GM23338 (cell line): Measurements from ENCODE around the gene CDH23. TPM values are rescaled to one million over a fixed set of nuclear protein-coding genes. Genes with fewer than 3 reads are reported as not detected.

Source experiments
- ATAC-seq: fragments of 200-7000 bp; cut with Tn5 transposase; 3 replicates; pipeline ENCODE4 v1.9.1; 2020
- DNase-seq: peaks from one replicate; pipeline ENCODE4 v3.0.0-alpha.2; 2015; ENCODE audit warnings: low spot score
- H2AFZ ChIP-seq: fragments of 200-600 bp; sonication (generic); 2 replicates; pipeline ENCODE4 v1.8.0; 2016; ENCODE audit warnings: antibody characterized with exemption, mild to moderate bottlenecking, moderate library complexity
- H3F3A ChIP-seq: fragments of 200-600 bp; sonication (generic); replicated peaks from 2 replicates; pipeline ENCODE4 v1.8.0; 2017; ENCODE audit warnings: antibody characterized with exemption, mixed run types, low read depth
- H3K27ac ChIP-seq: fragments of 200-600 bp; sonication (generic); 2 replicates; pipeline ENCODE4 v1.6.1; 2016; ENCODE audit warnings: low read depth
- H3K27me3 ChIP-seq: fragments of 200-600 bp; sonication (generic); 2 replicates; pipeline ENCODE4 v1.8.0; 2016; ENCODE audit warnings: mild to moderate bottlenecking, mixed run types, moderate library complexity; ENCODE audit not compliant: insufficient read depth
- H3K36me3 ChIP-seq: fragments of 200-600 bp; sonication (generic); 2 replicates; pipeline ENCODE4 v1.8.0; 2016; ENCODE audit warnings: mild to moderate bottlenecking; ENCODE audit not compliant: insufficient read depth
- H3K4me1 ChIP-seq: fragments of 200-600 bp; sonication (generic); 2 replicates; pipeline ENCODE4 v1.8.0; 2016; ENCODE audit warnings: mild to moderate bottlenecking, moderate library complexity; ENCODE audit not compliant: insufficient read depth
- H3K4me2 ChIP-seq: fragments of 200-600 bp; sonication (generic); 2 replicates; pipeline ENCODE4 v1.7.1; 2017; ENCODE audit warnings: mixed run types
- H3K4me3 ChIP-seq: fragments of 200-600 bp; sonication (generic); 2 replicates; pipeline ENCODE4 v1.6.1; 2016; ENCODE audit warnings: mixed run types
- H3K79me2 ChIP-seq: fragments of 200-600 bp; sonication (generic); replicated peaks from 2 replicates; pipeline ENCODE4 v1.8.0; 2017; ENCODE audit warnings: mild to moderate bottlenecking; ENCODE audit not compliant: insufficient read depth
- H3K9me2 ChIP-seq: fragments of 200-600 bp; sonication (generic); 2 replicates; pipeline ENCODE4 v1.8.0; 2017; ENCODE audit not compliant: insufficient read depth
- H4K20me1 ChIP-seq: fragments of 200-600 bp; sonication (generic); replicated peaks from 2 replicates; pipeline ENCODE4 v1.8.0; 2017; ENCODE audit warnings: mild to moderate bottlenecking; ENCODE audit not compliant: insufficient read depth
- H3K27ac Mint-ChIP-seq: 2 replicates; pipeline ENCODE4 v1.8.0; 2020; ENCODE audit warnings: inconsistent platforms, mild to moderate bottlenecking, moderate library complexity, mixed read lengths
- H3K27me3 Mint-ChIP-seq: 3 replicates; pipeline ENCODE4 v1.8.0; 2022; ENCODE audit warnings: low read depth, mild to moderate bottlenecking, moderate library complexity, mixed read lengths, inconsistent platforms; ENCODE audit not compliant: insufficient read depth, poor library complexity
- H3K36me3 Mint-ChIP-seq: 3 replicates; pipeline ENCODE4 v1.8.0; 2021; ENCODE audit warnings: low read depth, mild to moderate bottlenecking, inconsistent platforms, moderate library complexity, mixed read lengths
- H3K4me1 Mint-ChIP-seq: 3 replicates; pipeline ENCODE4 v1.8.0; 2020; ENCODE audit warnings: mild to moderate bottlenecking, inconsistent platforms, mixed read lengths
- H3K4me3 Mint-ChIP-seq: 3 replicates; pipeline ENCODE4 v1.8.0; 2021; ENCODE audit warnings: moderate library complexity, mild to moderate bottlenecking, inconsistent platforms, mixed read lengths
- H3K9me3 Mint-ChIP-seq: 3 replicates; pipeline ENCODE4 v1.8.0; 2020; ENCODE audit warnings: moderate library complexity, mild to moderate bottlenecking, inconsistent platforms, mixed read lengths
- CTCF ChIP-seq, 2 experiments: fragments of 200-600 bp in 1 of 2; sonication (generic) in 1 of 2; conservative IDR thresholded peaks; 2 replicates each; pipeline versions ENCODE4 v1.5.1 to v1.6.1; 2016 to 2017; ENCODE audit warnings: antibody characterized with exemption in 2 of 2, low read depth in 2 of 2, mild to moderate bottlenecking in 2 of 2, moderate library complexity in 1 of 2
- JUNB ChIP-seq: IDR thresholded peaks from one replicate; pipeline ENCODE4 v1.6.1; 2016; ENCODE audit warnings: antibody characterized with exemption; ENCODE audit not compliant: unreplicated experiment
- POLR2AphosphoS5 ChIP-seq: IDR thresholded peaks from 2 replicates; pipeline ENCODE4 v1.6.1; 2016; ENCODE audit warnings: antibody characterized with exemption, low read depth
- STAT1 ChIP-seq: IDR thresholded peaks from one replicate; pipeline ENCODE4 v1.6.1; 2016; ENCODE audit warnings: antibody characterized with exemption; ENCODE audit not compliant: unreplicated experiment
- ZNF114 ChIP-seq: fragments of 250-450 bp; sonication (Bioruptor Pico); IDR thresholded peaks from 2 replicates; pipeline ENCODE4 v1.5.0; 2020; ENCODE audit warnings: mild to moderate bottlenecking, moderate library complexity
- ZNF331 ChIP-seq: fragments of 250-450 bp; sonication (Bioruptor Pico); IDR thresholded peaks from 2 replicates; pipeline ENCODE4 v1.5.0; 2020; ENCODE audit warnings: low read depth, mild to moderate bottlenecking, moderate library complexity
- polyA plus RNA-seq: library from polyadenylated mRNA; unstranded; fragments of >200 nt; fragmentation: Nextera tagmentation; extraction: Ambion mirVana; gene quantifications from 2 replicates; pipeline ENCODE4 v1.2.1, GENCODE V29; 2016
- total RNA-seq: library from RNA; depleted of rRNA; stranded (reverse); fragments of >200 nt; shearing (Covaris generic); gene quantifications from 2 replicates; pipeline ENCODE4 v1.2.3, GENCODE V29; 2014

Gene CDH23
- total and polyA plus RNA-seq, 2 experiments from 2014 or later, result 0.95 to 4.3 TPM

GRCh38 chr10:71472912-71473311, 76.2 kb downstream of the CDH23 start:
- peaks cover 21% of the 10 kb centered on the region for H3K4me1 Mint-ChIP-seq
- Histone ChIP-seq H3K36me3 (no peaks in the 10 kb centered on the region), H3F3A (no peaks in the 10 kb centered on the region), H2AFZ (no peak overlapping the region), H3K4me2 (no peak overlapping the region), H4K20me1 (no peaks in the 10 kb centered on the region), H3K27ac (no peak overlapping the region), H3K79me2 (no peaks in the 10 kb centered on the region), H3K27me3 (no peaks in the 10 kb centered on the region), H3K9me2 (no peaks in the 10 kb centered on the region), H3K4me1 (0 out of 2 replicates have a peak, but pooled peaks cover 7% of the 10 kb centered on the region), H3K4me3 (no peak overlapping the region)
- no peaks in the 10 kb centered on the region for H3K9me3 Mint-ChIP-seq
- no peak for TF ChIP-seq ZNF114 (CRISPR knock-in tag)
- no peak for TF ChIP-seq JUNB
- no peak overlapping the region for H3K27ac Mint-ChIP-seq
- H3K27me3 Mint-ChIP-seq, result peaks cover 11% of the 10 kb centered on the region
- ATAC-seq, result no peak
- H3K4me3 Mint-ChIP-seq, result no peak overlapping the region
- H3K36me3 Mint-ChIP-seq, result no peaks in the 10 kb centered on the region
- no peak for DNase-seq

- no peaks in the 10 kb centered on the region for H3K36me3 Mint-ChIP-seq
- H3K4me1 ChIP-seq, result 0 out of 2 replicates have a peak, but pooled peaks cover 7% of the 10 kb centered on the region
- H3K27me3 Mint-ChIP-seq, result peaks cover 9% of the 10 kb centered on the region
- no peaks in the 10 kb centered on the region for H4K20me1 ChIP-seq
- H3K27ac ChIP-seq, result no peak overlapping the region
- no peak overlapping the region for H3K4me3 ChIP-seq
- TF ChIP-seq CTCF (conservative IDR thresholded peaks at IDR 0.05; ENCODE audit: low read depth in 2 of 2), result peak; percentile 37 to 65
- TF ChIP-seq ZNF331 (CRISPR knock-in tag), result no peak
- H3K27me3 ChIP-seq, result no peaks in the 10 kb centered on the region
- H3K36me3 ChIP-seq, result no peaks in the 10 kb centered on the region
- peak; percentile 50 for ATAC-seq
- H3K4me3 Mint-ChIP-seq, result no peak overlapping the region
- H3K4me1 Mint-ChIP-seq, result peaks cover 21% of the 10 kb centered on the region
- no peaks in the 10 kb centered on the region for H3K9me3 Mint-ChIP-seq
- H3K79me2 ChIP-seq, result no peaks in the 10 kb centered on the region
- H2AFZ ChIP-seq, result no peak overlapping the region
- no peaks in the 10 kb centered on the region for H3K9me2 ChIP-seq
- H3F3A ChIP-seq, result no peaks in the 10 kb centered on the region
- H3K27ac Mint-ChIP-seq, result no peak overlapping the region
- no peak overlapping the region for H3K4me2 ChIP-seq
- DNase-seq, result peak; percentile 64
These were observed 77.2 kb downstream of the CDH23 start for GRCh38 chr10:71473671-71474599.

GRCh38 chr10:71474702-71475242, 78.1 kb downstream of the CDH23 start:
- no peaks in the 10 kb centered on the region for H4K20me1 ChIP-seq
- peaks cover 21% of the 10 kb centered on the region for H3K4me1 Mint-ChIP-seq
- H3K9me2 ChIP-seq, result no peaks in the 10 kb centered on the region
- H3K27ac ChIP-seq, result no peak overlapping the region
- no peak for DNase-seq
- no peaks in the 10 kb centered on the region for H3K36me3 ChIP-seq
- no peaks in the 10 kb centered on the region for H3F3A ChIP-seq
- no peak overlapping the region for H3K4me2 ChIP-seq
- ATAC-seq, result no peak
- no peaks in the 10 kb centered on the region for H3K9me3 Mint-ChIP-seq
- no peak overlapping the region for H3K27ac Mint-ChIP-seq
- no peak overlapping the region for H3K4me3 ChIP-seq
- H3K79me2 ChIP-seq, result no peaks in the 10 kb centered on the region
- H3K27me3 Mint-ChIP-seq, result peaks cover 9% of the 10 kb centered on the region
- H3K36me3 Mint-ChIP-seq, result no peaks in the 10 kb centered on the region
- 0 out of 2 replicates have a peak, but pooled peaks cover 7% of the 10 kb centered on the region for H3K4me1 ChIP-seq
- no peak overlapping the region for H2AFZ ChIP-seq
- H3K4me3 Mint-ChIP-seq, result no peak overlapping the region
- H3K27me3 ChIP-seq, result no peaks in the 10 kb centered on the region
- TF ChIP-seq CTCF (conservative IDR thresholded peaks at IDR 0.05; ENCODE audit: low read depth in 2 of 2) (no peak), STAT1 (no peak), POLR2AphosphoS5 (no peak), ZNF114 (CRISPR knock-in tag) (no peak)
